K562 (cell line): ENCODE measurements around the gene OTC. TPM values are rescaled to one million over a fixed set of nuclear protein-coding genes. Genes with fewer than 3 reads are reported as not detected.
A peak's percentile ranks its signal among the peaks of the same experiment; 100 is the strongest.

Experiments used
- ATAC-seq: fragments of 200-7000 bp; cut with Tn5 transposase; 3 replicates; pipeline ENCODE4 v1.9.1; 2020; ENCODE audit warnings: moderate library complexity
- BruUV-seq: library from RNA; stranded (reverse); fragments of 400-500 nt; replicated peaks from 2 replicates; lab custom pipeline; 2021; lab: Mats Ljungman, UMichigan
- CTCF ChIA-PET: fragments of 300-600 bp; formaldehyde crosslinking; extraction: SDS; loops from one replicate; lab custom pipeline; 2021; ENCODE audit warnings: low intra/inter-chr PET ratio; lab: Yijun Ruan, JAX
- POLR2A ChIA-PET: fragments of 300-600, 350-650 bp; sonication (Branson Sonifier 250); formaldehyde crosslinking; extraction: SDS; loops from one replicate; lab custom pipeline; 2021; ENCODE audit warnings: antibody characterized with exemption, inconsistent platforms; lab: Yijun Ruan, JAX
- DNase-seq, 4 experiments: peaks; one replicate each; pipeline versions ENCODE4 v3.0.0 to v3.0.0-alpha.2; 2011 to 2018; ENCODE audit warnings: low spot score in 3 of 4, mixed read lengths in 3 of 4; ENCODE audit errors: extremely low read depth in 1 of 4
- FAIRE-seq: peaks from 2 replicates; lab custom pipeline; 2011; peaks lifted over from hg19 to GRCh38; lab: Jason Lieb, UNC
- H2AFZ ChIP-seq: 2 replicates; pipeline ENCODE4 v1.6.0; 2011; ENCODE audit warnings: low read depth, low read length, control low read depth, inconsistent platforms
- H3K27ac ChIP-seq: fragments of 200-600 bp; 3 replicates; pipeline ENCODE4 v1.8.0; 2011; ENCODE audit warnings: low read depth, mild to moderate bottlenecking, control low read depth, inconsistent platforms, low read length, moderate library complexity, mixed read lengths; ENCODE audit errors: extremely low read depth
- H3K27me3 ChIP-seq, 2 experiments: fragments of 300-600 bp in 1 of 2; 2 replicates in 1 of 2; 3 replicates in 1 of 2; pipeline versions ENCODE4 v1.6.0 to v1.8.0; 2011; ENCODE audit warnings: inconsistent platforms in 2 of 2, low read length in 2 of 2, mild to moderate bottlenecking in 1 of 2, mixed read lengths in 1 of 2, moderate library complexity in 1 of 2; ENCODE audit not compliant: control insufficient read depth in 2 of 2, insufficient read depth in 2 of 2
- H3K36me3 ChIP-seq: fragments of 300-600 bp; 3 replicates; pipeline ENCODE4 v1.8.0; 2011; ENCODE audit warnings: mild to moderate bottlenecking, low read length, inconsistent platforms; ENCODE audit not compliant: control insufficient read depth, insufficient read depth
- H3K4me1 ChIP-seq, 2 experiments: fragments of 200-600 bp in 1 of 2; replicated peaks in 1 of 2; 2 replicates in 1 of 2; 3 replicates in 1 of 2; pipeline versions ENCODE4 v1.5.1 to v1.8.0; 2011; ENCODE audit warnings: inconsistent platforms in 2 of 2, low read length in 2 of 2, mild to moderate bottlenecking in 1 of 2, mixed read lengths in 1 of 2, moderate library complexity in 1 of 2; ENCODE audit not compliant: control insufficient read depth in 2 of 2, insufficient read depth in 2 of 2
- H3K4me2 ChIP-seq: 2 replicates; pipeline ENCODE4 v1.6.1; 2011; ENCODE audit warnings: low read length, control low read depth, inconsistent platforms, mixed read lengths; ENCODE audit not compliant: insufficient read depth
- H3K4me3 ChIP-seq: fragments of 200-600 bp; sonication (generic), shearing (Covaris generic); 2 replicates; pipeline ENCODE4 v1.5.1; 2016; ENCODE audit warnings: control low read depth, inconsistent platforms
- H3K79me2 ChIP-seq: fragments of 200-600 bp; 3 replicates; pipeline ENCODE4 v1.8.0; 2011; ENCODE audit warnings: low read length, inconsistent platforms; ENCODE audit not compliant: control insufficient read depth, insufficient read depth
- H3K9ac ChIP-seq, 2 experiments: 2 replicates each; pipeline versions ENCODE4 v1.6.0 to v1.6.1; 2011; ENCODE audit warnings: low read depth in 2 of 2, low read length in 2 of 2, control low read depth in 1 of 2, inconsistent platforms in 1 of 2, mild to moderate bottlenecking in 1 of 2, mixed read lengths in 1 of 2; ENCODE audit not compliant: insufficient read depth in 1 of 2
- H3K9me1 ChIP-seq: one replicate; pipeline ENCODE4 v1.6.0; 2011; ENCODE audit warnings: inconsistent platforms, mild to moderate bottlenecking, low read length, moderate library complexity; ENCODE audit not compliant: control insufficient read depth, insufficient read depth
- H3K9me3 ChIP-seq: replicated peaks from 2 replicates; pipeline ENCODE4 v1.5.1; 2011; ENCODE audit warnings: low read depth, low read length, inconsistent platforms; ENCODE audit not compliant: control insufficient read depth, insufficient read depth
- H4K20me1 ChIP-seq: replicated peaks from 2 replicates; pipeline ENCODE4 v1.6.1; 2011; ENCODE audit warnings: low read length, inconsistent platforms, mixed read lengths; ENCODE audit not compliant: control insufficient read depth, insufficient read depth
- GABPA ChIP-seq: fragments of 200-800 bp; sonication (Bioruptor generic); conservative IDR thresholded peaks from 2 replicates; pipeline ENCODE4 v1.6.1; 2016; ENCODE audit warnings: low read depth, missing genetic modification characterization, missing compliant biosample characterization
- ZNF316 ChIP-seq: fragments of 450-650 bp; IDR thresholded peaks from 2 replicates; pipeline ENCODE4 v1.6.1; 2016
- WGBS: fragments of 100-300 bp; shearing (Covaris generic); methylation state at CpG from one replicate; pipeline ENCODE4 v1.1.6; 2016; ENCODE audit warnings: low coverage, mixed read lengths; ENCODE audit not compliant: insufficient coverage; ENCODE audit errors: missing lambda C conversion rate; 5-methylcytosine and 5-hydroxymethylcytosine counted together
- in situ Hi-C: fragments of 300-500 bp; cut with MboI; formaldehyde crosslinking; loops from 4 replicates; pipeline ENCODE4 v1.15.0; 2018; ENCODE audit warnings: inconsistent platforms, mixed read lengths
- intact Hi-C: fragments of 100-400 bp; cut with micrococcal nuclease; formaldehyde crosslinking; loops from 2 replicates; pipeline ENCODE4 v1.14.2; 2022
- polyA plus RNA-seq, 8 experiments: library from polyadenylated mRNA; depleted of rRNA in 4 of 8; stranded (reverse) in 5 of 8; unstranded in 3 of 8; fragments of >200 nt; fragmentation: Nextera tagmentation in 2 of 8; fragmentation: Illumina TruSeq in 1 of 8; extraction: Ambion mirVana in 2 of 8; extraction: Trizol in 1 of 8; gene quantifications; 2 replicates each; pipeline versions ENCODE4 v1.2.1 to v1.2.3, GENCODE V29; 2011 to 2014; ENCODE audit warnings: inconsistent platforms in 1 of 8, missing spikeins in 1 of 8
- total RNA-seq, 7 experiments: library from RNA; depleted of rRNA in 6 of 7; stranded (reverse); fragments of >200 nt in 6 of 7; fragmentation: Illumina TruSeq in 2 of 7; extraction: Trizol in 2 of 7; gene quantifications; 2 replicates each; pipeline versions ENCODE4 v1.2.1 to v1.2.3, GENCODE V29; 2011 to 2021; ENCODE audit warnings: low replicate concordance in 1 of 7
- TF ChIP-seq, protein P1 (sequence below): fragments of 250-450 bp; sonication (Bioruptor Pico); IDR thresholded peaks from 2 replicates; pipeline ENCODE4 v1.5.1; 2021; ENCODE audit warnings: mild to moderate bottlenecking
- TF ChIP-seq, protein P2 (sequence below): fragments of 450-650 bp; IDR thresholded peaks from 2 replicates; pipeline ENCODE4 v1.6.1; 2016; ENCODE audit warnings: low read depth

OTC gene
- total and polyA plus RNA-seq, 9 of the 15 experiments (the other 6 are each of a cell fraction or from before 2014, with no cell fraction given): not detected

DNA sequence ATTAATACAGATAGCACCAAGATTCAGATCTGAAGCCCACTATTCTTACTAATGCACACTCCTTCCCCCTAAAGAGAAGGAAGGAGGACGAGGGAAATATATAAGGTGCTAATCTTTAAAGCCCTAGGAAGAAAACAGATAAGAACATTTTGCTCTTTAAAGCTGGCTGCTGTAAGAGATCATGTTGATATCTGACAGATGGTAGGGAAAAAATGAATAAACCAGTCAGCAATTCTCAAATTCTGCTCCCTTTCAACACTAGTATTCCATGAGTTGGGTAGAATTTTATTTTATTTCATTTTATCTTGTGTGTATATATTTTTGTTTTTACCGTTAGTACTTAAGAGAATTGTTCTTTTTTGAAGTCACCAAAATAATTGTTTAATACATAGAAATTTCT is 19.2 kb downstream of the OTC start:
- ATAC-seq (no peak), DNase-seq (no peak), FAIRE-seq (no peak)
- intact Hi-C loops: no loop called here
- POLR2A ChIA-PET: no interaction called here
- BruUV-seq: no TSS peak
- no peaks in the 10 kb centered on the region for H3K9me3 ChIP-seq
- no peak overlapping the region for H3K4me3 ChIP-seq
- H3K27me3 ChIP-seq: no peaks in the 10 kb centered on the region; a peak in 1 of 5 replicates
- H3K4me1 ChIP-seq: no peaks in the 10 kb centered on the region
- no peaks in the 10 kb centered on the region for H4K20me1 ChIP-seq
- no peak overlapping the region for H3K4me2 ChIP-seq
- no peak overlapping the region for H3K9ac ChIP-seq
- no peaks in the 10 kb centered on the region for H3K9me1 ChIP-seq
- 0% methylated on average over 2 of the region's 2 CpGs for WGBS
- H3K36me3 ChIP-seq: no peaks in the 10 kb centered on the region
- in situ Hi-C loops: no loop called here
- TF ChIP-seq GABPA (tag) (no peak), ZNF316 (0 out of 2 replicates have a peak, but pooled peaks have one; percentile 12)
- TF ChIP-seq, protein P1, sequence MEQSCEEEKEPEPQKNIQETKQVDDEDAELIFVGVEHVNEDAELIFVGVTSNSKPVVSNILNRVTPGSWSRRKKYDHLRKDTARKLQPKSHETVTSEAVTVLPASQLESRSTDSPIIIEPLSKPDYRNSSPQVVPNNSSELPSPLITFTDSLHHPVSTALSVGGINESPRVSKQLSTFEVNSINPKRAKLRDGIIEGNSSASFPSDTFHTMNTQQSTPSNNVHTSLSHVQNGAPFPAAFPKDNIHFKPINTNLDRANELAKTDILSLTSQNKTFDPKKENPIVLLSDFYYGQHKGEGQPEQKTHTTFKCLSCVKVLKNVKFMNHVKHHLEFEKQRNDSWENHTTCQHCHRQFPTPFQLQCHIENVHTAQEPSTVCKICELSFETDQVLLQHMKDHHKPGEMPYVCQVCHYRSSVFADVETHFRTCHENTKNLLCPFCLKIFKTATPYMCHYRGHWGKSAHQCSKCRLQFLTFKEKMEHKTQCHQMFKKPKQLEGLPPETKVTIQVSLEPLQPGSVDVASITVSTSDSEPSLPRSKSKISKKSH: no peak
- TF ChIP-seq, protein P2, sequence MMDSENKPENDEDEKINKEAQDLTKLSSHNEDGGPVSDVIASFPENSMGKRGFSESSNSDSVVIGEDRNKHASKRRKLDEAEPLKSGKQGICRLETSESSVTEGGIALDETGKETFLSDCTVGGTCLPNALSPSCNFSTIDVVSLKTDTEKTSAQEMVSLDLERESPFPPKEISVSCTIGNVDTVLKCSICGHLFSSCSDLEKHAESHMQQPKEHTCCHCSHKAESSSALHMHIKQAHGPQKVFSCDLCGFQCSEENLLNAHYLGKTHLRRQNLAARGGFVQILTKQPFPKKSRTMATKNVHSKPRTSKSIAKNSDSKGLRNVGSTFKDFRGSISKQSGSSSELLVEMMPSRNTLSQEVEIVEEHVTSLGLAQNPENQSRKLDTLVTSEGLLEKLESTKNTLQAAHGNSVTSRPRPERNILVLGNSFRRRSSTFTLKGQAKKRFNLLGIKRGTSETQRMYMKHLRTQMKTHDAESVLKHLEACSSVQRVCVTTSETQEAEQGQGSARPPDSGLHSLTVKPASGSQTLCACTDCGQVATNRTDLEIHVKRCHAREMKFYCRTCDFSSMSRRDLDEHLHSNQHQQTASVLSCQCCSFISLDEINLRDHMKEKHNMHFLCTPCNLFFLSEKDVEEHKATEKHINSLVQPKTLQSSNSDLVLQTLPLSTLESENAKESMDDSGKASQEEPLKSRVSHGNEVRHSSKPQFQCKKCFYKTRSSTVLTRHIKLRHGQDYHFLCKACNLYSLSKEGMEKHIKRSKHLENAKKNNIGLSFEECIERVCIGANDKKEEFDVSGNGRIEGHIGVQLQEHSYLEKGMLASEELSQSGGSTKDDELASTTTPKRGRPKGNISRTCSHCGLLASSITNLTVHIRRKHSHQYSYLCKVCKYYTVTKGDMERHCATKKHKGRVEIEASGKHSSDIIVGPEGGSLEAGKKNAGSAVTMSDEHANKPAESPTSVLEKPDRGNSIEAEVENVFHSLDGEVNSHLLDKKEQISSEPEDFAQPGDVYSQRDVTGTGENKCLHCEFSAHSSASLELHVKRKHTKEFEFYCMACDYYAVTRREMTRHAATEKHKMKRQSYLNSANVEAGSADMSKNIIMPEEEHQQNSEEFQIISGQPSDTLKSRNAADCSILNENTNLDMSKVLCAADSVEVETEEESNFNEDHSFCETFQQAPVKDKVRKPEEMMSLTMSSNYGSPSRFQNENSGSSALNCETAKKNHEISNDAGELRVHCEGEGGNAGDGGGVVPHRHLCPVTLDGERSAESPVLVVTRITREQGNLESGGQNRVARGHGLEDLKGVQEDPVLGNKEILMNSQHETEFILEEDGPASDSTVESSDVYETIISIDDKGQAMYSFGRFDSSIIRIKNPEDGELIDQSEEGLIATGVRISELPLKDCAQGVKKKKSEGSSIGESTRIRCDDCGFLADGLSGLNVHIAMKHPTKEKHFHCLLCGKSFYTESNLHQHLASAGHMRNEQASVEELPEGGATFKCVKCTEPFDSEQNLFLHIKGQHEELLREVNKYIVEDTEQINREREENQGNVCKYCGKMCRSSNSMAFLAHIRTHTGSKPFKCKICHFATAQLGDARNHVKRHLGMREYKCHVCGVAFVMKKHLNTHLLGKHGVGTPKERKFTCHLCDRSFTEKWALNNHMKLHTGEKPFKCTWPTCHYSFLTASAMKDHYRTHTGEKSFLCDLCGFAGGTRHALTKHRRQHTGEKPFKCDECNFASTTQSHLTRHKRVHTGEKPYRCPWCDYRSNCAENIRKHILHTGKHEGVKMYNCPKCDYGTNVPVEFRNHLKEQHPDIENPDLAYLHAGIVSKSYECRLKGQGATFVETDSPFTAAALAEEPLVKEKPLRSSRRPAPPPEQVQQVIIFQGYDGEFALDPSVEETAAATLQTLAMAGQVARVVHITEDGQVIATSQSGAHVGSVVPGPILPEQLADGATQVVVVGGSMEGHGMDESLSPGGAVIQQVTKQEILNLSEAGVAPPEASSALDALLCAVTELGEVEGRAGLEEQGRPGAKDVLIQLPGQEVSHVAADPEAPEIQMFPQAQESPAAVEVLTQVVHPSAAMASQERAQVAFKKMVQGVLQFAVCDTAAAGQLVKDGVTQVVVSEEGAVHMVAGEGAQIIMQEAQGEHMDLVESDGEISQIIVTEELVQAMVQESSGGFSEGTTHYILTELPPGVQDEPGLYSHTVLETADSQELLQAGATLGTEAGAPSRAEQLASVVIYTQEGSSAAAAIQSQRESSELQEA: no peak
- TF ChIP-seq, all 486 proteins: peak for 1
- CTCF ChIA-PET: no interaction called here
- no peaks in the 10 kb centered on the region for H3K79me2 ChIP-seq
- H3K27ac ChIP-seq: no peak overlapping the region
- H2AFZ ChIP-seq: no peak overlapping the region
